Measurements from ENCODE around the gene CA10.

GRCh38 chr17:51913491-51914205 lies 244.9 kb downstream of the CA10 start:
- TF ChIP-seq CTCF (IDR thresholded peaks at IDR 0.05; ENCODE audit: poor library complexity, severe bottlenecking) (no peak), RAD21 (conservative IDR thresholded peaks at IDR 0.05) (no peak), MXI1 (conservative IDR thresholded peaks at IDR 0.05; ENCODE audit: poor library complexity, severe bottlenecking) (no peak), REST (IDR thresholded peaks at IDR 0.05; ENCODE audit: borderline replicate concordance) (no peak), SMC3 (conservative IDR thresholded peaks at IDR 0.05; ENCODE audit: poor library complexity) (no peak), EZH2 (IDR thresholded peaks at IDR 0.05; ENCODE audit: borderline replicate concordance, insufficient read depth, low read length, poor library complexity, severe bottlenecking) (no peak), POLR2AphosphoS5 (IDR thresholded peaks at IDR 0.05) (no peak), TAF1 (IDR thresholded peaks at IDR 0.05; ENCODE audit: low read depth) (no peak)
